ENCODE data around the gene EYS.

EYS gene

GRCh38 chr6:64712606-64713005 is 994.4 kb downstream of the EYS start:
- no peaks in the 10 kb centered on the region for H3K36me3 ChIP-seq (ENCODE audit: insufficient read depth)
- H3K9ac ChIP-seq, result no peak overlapping the region
- H4K20me1 ChIP-seq (ENCODE audit: insufficient read depth), result no peaks in the 10 kb centered on the region
- H3K27me3 ChIP-seq (ENCODE audit: insufficient read depth, low read depth), result no peaks in the 10 kb centered on the region
- no peak overlapping the region for H3K4me3 ChIP-seq (IDR thresholded peaks at IDR 0.05; ENCODE audit: insufficient read depth, low read depth, low read length)
- H3K79me2 ChIP-seq (ENCODE audit: insufficient read depth, low read depth), result no peaks in the 10 kb centered on the region
- H3K4me2 ChIP-seq, result no peak overlapping the region
- no peak overlapping the region for H2AFZ ChIP-seq (ENCODE audit: low read depth)
- H3K4me1 ChIP-seq (ENCODE audit: low read depth, poor library complexity, severe bottlenecking), result no peaks in the 10 kb centered on the region
- H3K27ac ChIP-seq, result no peak overlapping the region
- TF ChIP-seq CTCF (conservative IDR thresholded peaks at IDR 0.05; ENCODE audit: low read depth, low read length), result no peak

GRCh38 chr6:64703922-64704321 is 1003.1 kb downstream of the EYS start:
- Histone ChIP-seq H3K4me2 (no peak overlapping the region), H3K4me1 (ENCODE audit: low read depth, poor library complexity, severe bottlenecking) (no peaks in the 10 kb centered on the region), H3K27me3 (ENCODE audit: insufficient read depth, low read depth) (no peaks in the 10 kb centered on the region), H3K36me3 (ENCODE audit: insufficient read depth) (no peaks in the 10 kb centered on the region), H3K27ac (no peak overlapping the region), H2AFZ (ENCODE audit: low read depth) (no peak overlapping the region), H3K79me2 (ENCODE audit: insufficient read depth, low read depth) (no peaks in the 10 kb centered on the region), H3K9ac (no peak overlapping the region), H4K20me1 (ENCODE audit: insufficient read depth) (no peaks in the 10 kb centered on the region), H3K4me3 (IDR thresholded peaks at IDR 0.05; ENCODE audit: insufficient read depth, low read depth, low read length) (no peak overlapping the region)
- no peak for TF ChIP-seq CTCF (conservative IDR thresholded peaks at IDR 0.05; ENCODE audit: low read depth, low read length)

GRCh38 chr6:64696053-64696452 is 1011.0 kb downstream of the EYS start:
- no peak overlapping the region for H3K4me3 ChIP-seq (IDR thresholded peaks at IDR 0.05; ENCODE audit: insufficient read depth, low read depth, low read length)
- no peak for TF ChIP-seq CTCF (conservative IDR thresholded peaks at IDR 0.05; ENCODE audit: low read depth, low read length)

GRCh38 chr6:64694356-64694755 is 1012.7 kb downstream of the EYS start:
- no peaks in the 10 kb centered on the region for H3K36me3 ChIP-seq (ENCODE audit: insufficient read depth)
- no peak overlapping the region for H3K9ac ChIP-seq
- H3K27me3 ChIP-seq (ENCODE audit: insufficient read depth, low read depth), result no peaks in the 10 kb centered on the region
- no peak overlapping the region for H3K4me3 ChIP-seq (IDR thresholded peaks at IDR 0.05; ENCODE audit: insufficient read depth, low read depth, low read length)
- H3K4me1 ChIP-seq (ENCODE audit: low read depth, poor library complexity, severe bottlenecking), result no peaks in the 10 kb centered on the region
- TF ChIP-seq CTCF (conservative IDR thresholded peaks at IDR 0.05; ENCODE audit: low read depth, low read length), result no peak
- no peak overlapping the region for H3K4me2 ChIP-seq
- no peak overlapping the region for H3K27ac ChIP-seq
- H4K20me1 ChIP-seq (ENCODE audit: insufficient read depth), result no peaks in the 10 kb centered on the region
- H2AFZ ChIP-seq (ENCODE audit: low read depth), result no peak overlapping the region
- H3K79me2 ChIP-seq (ENCODE audit: insufficient read depth, low read depth), result no peaks in the 10 kb centered on the region

More at GRCh38 chr6:64696053-64696452, 1011.0 kb downstream of the EYS start:
- no peak overlapping the region for H3K4me2 ChIP-seq
- H3K9ac ChIP-seq, result no peak overlapping the region
- no peaks in the 10 kb centered on the region for H4K20me1 ChIP-seq (ENCODE audit: insufficient read depth)
- H2AFZ ChIP-seq (ENCODE audit: low read depth), result no peak overlapping the region
- H3K36me3 ChIP-seq (ENCODE audit: insufficient read depth), result no peaks in the 10 kb centered on the region
- no peaks in the 10 kb centered on the region for H3K4me1 ChIP-seq (ENCODE audit: low read depth, poor library complexity, severe bottlenecking)
- H3K79me2 ChIP-seq (ENCODE audit: insufficient read depth, low read depth), result no peaks in the 10 kb centered on the region
- no peaks in the 10 kb centered on the region for H3K27me3 ChIP-seq (ENCODE audit: insufficient read depth, low read depth)
- no peak overlapping the region for H3K27ac ChIP-seq
